ENCODE measurements around the gene NCAM2. TPM values are rescaled to one million over a fixed set of nuclear protein-coding genes. Genes with fewer than 3 reads are reported as not detected.

NCAM2 gene
- total RNA-seq, 1 experiment from 2014 or later = not detected

DNA sequence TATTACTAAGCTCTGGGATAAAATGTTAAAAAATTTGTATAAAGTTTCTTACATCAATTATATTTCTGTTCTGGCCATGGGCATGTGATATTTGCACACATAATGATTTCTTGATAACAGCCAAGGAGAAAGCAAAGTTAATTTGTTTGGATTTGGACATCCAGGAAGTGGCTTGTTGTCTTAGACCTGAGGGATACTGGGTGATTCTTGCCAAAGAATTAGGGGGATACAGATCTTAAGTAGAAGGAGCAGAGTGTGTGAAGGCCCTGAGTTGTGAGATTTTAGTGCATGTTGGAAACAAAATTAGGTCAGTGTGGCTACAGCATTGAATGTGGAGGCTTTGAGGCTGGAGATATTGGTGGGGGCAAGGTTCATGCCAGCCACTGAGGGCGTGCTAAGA is 65.6 kb downstream of the NCAM2 start:
- Mint-ChIP-seq H3K4me3 (ENCODE audit: unreplicated experiment) (no peak overlapping the region), H3K27me3 (ENCODE audit: insufficient read depth, unreplicated experiment) (no peaks in the 10 kb centered on the region), H3K27ac (ENCODE audit: low read depth, unreplicated experiment) (no peak overlapping the region), H3K36me3 (ENCODE audit: insufficient read depth, unreplicated experiment) (no peaks in the 10 kb centered on the region), H3K4me1 (ENCODE audit: insufficient read depth, unreplicated experiment) (no peaks in the 10 kb centered on the region), H3K9me3 (ENCODE audit: unreplicated experiment) (no peaks in the 10 kb centered on the region)
- intact Hi-C loops (cut with micrococcal nuclease) = no loop called here
- no TSS peak for BruUV-seq (replicated peaks)
- ChIA-PET POLR2A (no interaction called here), CTCF (interaction anchor here (0.6 kb wide), 1 partner anchor 24 kb away, joined by 3 read pairs; no protein-coding TSS in a partner anchor)
- TF ChIP-seq CTCF (IDR thresholded peaks at IDR 0.05; ENCODE audit: unreplicated experiment) = no peak
- DNase-seq (ENCODE audit: unreplicated experiment) = no peak

DNA sequence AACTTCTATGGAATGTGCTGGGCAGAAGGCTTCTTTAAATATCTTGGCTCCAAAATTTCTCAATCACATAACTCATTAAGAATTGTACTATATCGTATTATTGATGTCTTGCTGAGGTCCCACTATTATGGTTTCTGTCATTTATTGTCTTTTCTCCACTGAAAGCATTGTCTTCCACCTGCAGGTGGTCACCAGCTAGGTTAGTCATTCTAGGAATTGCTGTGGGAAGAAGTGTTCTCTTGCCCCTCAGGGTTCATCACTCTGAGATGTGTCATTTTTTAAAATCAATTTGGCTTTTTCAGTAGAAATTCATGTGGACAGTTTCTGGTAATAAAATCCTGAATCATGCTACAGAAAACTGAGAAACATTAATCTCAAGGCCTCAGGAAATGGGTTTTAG is 66.1 kb downstream of the NCAM2 start:
- H3K4me1 Mint-ChIP-seq (ENCODE audit: insufficient read depth, unreplicated experiment) = no peaks in the 10 kb centered on the region
- no peak for TF ChIP-seq CTCF (IDR thresholded peaks at IDR 0.05; ENCODE audit: unreplicated experiment)
- intact Hi-C loops (cut with micrococcal nuclease) = no loop called here
- no peak overlapping the region for H3K4me3 Mint-ChIP-seq (ENCODE audit: unreplicated experiment)
- ChIA-PET POLR2A (no interaction called here), CTCF (interaction anchor here (0.6 kb wide), 1 partner anchor 847 kb away, joined by 3 read pairs; no protein-coding TSS in a partner anchor)
- H3K36me3 Mint-ChIP-seq (ENCODE audit: insufficient read depth, unreplicated experiment) = no peaks in the 10 kb centered on the region
- no peak overlapping the region for H3K27ac Mint-ChIP-seq (ENCODE audit: low read depth, unreplicated experiment)
- no peak for DNase-seq (ENCODE audit: unreplicated experiment)
- no peaks in the 10 kb centered on the region for H3K9me3 Mint-ChIP-seq (ENCODE audit: unreplicated experiment)
- H3K27me3 Mint-ChIP-seq (ENCODE audit: insufficient read depth, unreplicated experiment) = no peaks in the 10 kb centered on the region
- BruUV-seq (replicated peaks) = no TSS peak

DNA sequence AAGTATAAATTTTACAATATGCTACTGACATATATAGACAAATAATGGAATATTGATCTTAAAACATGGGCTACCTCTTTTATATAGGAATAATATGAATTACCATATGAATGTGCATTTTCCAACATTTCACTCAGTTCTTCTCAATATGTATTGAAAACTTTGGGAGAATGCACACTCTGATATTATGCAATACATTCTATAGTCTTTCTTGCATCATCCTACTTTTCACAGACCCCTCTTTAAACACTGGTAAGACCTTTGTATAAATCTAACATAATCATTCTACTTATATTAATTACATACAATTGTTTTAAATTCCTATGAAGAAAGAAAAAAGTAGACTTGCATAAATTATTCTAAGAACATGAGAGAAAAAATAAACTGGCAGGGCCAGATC is 69.2 kb downstream of the NCAM2 start:
- intact Hi-C loops (cut with micrococcal nuclease) = no loop called here
- H3K4me3 Mint-ChIP-seq (ENCODE audit: unreplicated experiment) = no peak overlapping the region
- H3K36me3 Mint-ChIP-seq (ENCODE audit: insufficient read depth, unreplicated experiment) = no peaks in the 10 kb centered on the region

DNA sequence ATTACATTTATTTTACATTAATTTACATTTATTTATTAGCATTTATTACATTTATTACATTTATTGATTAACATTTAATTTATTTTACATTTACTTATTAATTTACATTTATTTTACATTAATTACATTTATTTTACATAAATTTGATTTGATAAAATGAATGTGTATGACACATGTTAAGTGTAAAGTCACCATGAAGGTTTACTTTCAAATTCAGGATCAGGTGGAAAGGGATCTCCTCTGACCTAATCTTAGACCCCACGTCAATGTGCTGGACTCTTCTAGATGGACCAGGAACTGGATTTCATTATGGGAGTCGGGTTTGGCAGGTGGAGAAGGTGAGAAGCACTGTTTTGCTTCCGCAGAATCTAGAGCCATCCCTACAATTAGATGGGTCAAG is 76.1 kb downstream of the NCAM2 start:
- BruUV-seq (replicated peaks) = no TSS peak

More for the DNA sequence above, 69.2 kb downstream of the NCAM2 start:
- BruUV-seq (replicated peaks) = no TSS peak
- no peak for DNase-seq (ENCODE audit: unreplicated experiment)
- ChIA-PET CTCF (no interaction called here), POLR2A (no interaction called here)
- H3K9me3 Mint-ChIP-seq (ENCODE audit: unreplicated experiment) = peaks cover 13% of the 10 kb centered on the region
- no peak overlapping the region for H3K27ac Mint-ChIP-seq (ENCODE audit: low read depth, unreplicated experiment)
- H3K27me3 Mint-ChIP-seq (ENCODE audit: insufficient read depth, unreplicated experiment) = no peaks in the 10 kb centered on the region
- TF ChIP-seq CTCF (IDR thresholded peaks at IDR 0.05; ENCODE audit: unreplicated experiment) = no peak
- H3K4me1 Mint-ChIP-seq (ENCODE audit: insufficient read depth, unreplicated experiment) = no peaks in the 10 kb centered on the region

More for the DNA sequence above, 76.1 kb downstream of the NCAM2 start:
- ChIA-PET CTCF (no interaction called here), POLR2A (no interaction called here)
- Mint-ChIP-seq H3K27me3 (ENCODE audit: insufficient read depth, unreplicated experiment) (no peaks in the 10 kb centered on the region), H3K9me3 (ENCODE audit: unreplicated experiment) (peaks cover 20% of the 10 kb centered on the region), H3K36me3 (ENCODE audit: insufficient read depth, unreplicated experiment) (no peaks in the 10 kb centered on the region), H3K27ac (ENCODE audit: low read depth, unreplicated experiment) (no peak overlapping the region), H3K4me3 (ENCODE audit: unreplicated experiment) (no peak overlapping the region), H3K4me1 (ENCODE audit: insufficient read depth, unreplicated experiment) (peaks cover 6% of the 10 kb centered on the region)
- TF ChIP-seq CTCF (IDR thresholded peaks at IDR 0.05; ENCODE audit: unreplicated experiment) = no peak
- intact Hi-C loops (cut with micrococcal nuclease) = no loop called here
- DNase-seq (ENCODE audit: unreplicated experiment) = no peak
